Thoracic aorta (tissue), 2 donors: ENCODE results near the gene PNMA6E. TPM values are rescaled to one million over a fixed set of nuclear protein-coding genes. Genes with fewer than 3 reads are reported as not detected.

ENCODE experiments used
- ATAC-seq: fragments of 150-250 bp; one replicate; pipeline ENCODE4 v1.8.0; 2017; ENCODE audit warnings: low read depth; ENCODE audit not compliant: insufficient number of reproducible peaks, low FRiP score
- DNase-seq: peaks from one replicate; pipeline ENCODE4 v3.0.0-alpha.2; 2020; ENCODE audit warnings: low spot score
- H3K27ac ChIP-seq, 2 donors: fragments of 200-600 bp; sonication (generic); 1 replicate in 1 of 2; 2 replicates in 1 of 2; pipeline ENCODE4 v1.5.1; 2016; ENCODE audit warnings: mild to moderate bottlenecking in 2 of 2, moderate library complexity in 2 of 2
- H3K27me3 ChIP-seq: fragments of 200-600 bp; sonication (generic); replicated peaks from 2 replicates; pipeline ENCODE4 v1.6.0; 2016; ENCODE audit warnings: mild to moderate bottlenecking; ENCODE audit not compliant: insufficient read depth
- H3K36me3 ChIP-seq: fragments of 200-600 bp; sonication (generic); one replicate; pipeline ENCODE4 v1.5.1; 2016
- H3K4me1 ChIP-seq, 2 donors: fragments of 200-600 bp; sonication (generic); 1 replicate in 1 of 2; 2 replicates in 1 of 2; pipeline versions ENCODE4 v1.5.1 to v1.6.0; 2016; ENCODE audit warnings: low read depth in 2 of 2, mild to moderate bottlenecking in 1 of 2; ENCODE audit not compliant: control insufficient read depth in 1 of 2
- H3K4me3 ChIP-seq: fragments of 200-600 bp; sonication (generic); 2 replicates; pipeline ENCODE4 v1.5.1; 2016; ENCODE audit warnings: mild to moderate bottlenecking
- H3K9me3 ChIP-seq: fragments of 200-600 bp; sonication (generic); 2 replicates; pipeline ENCODE4 v1.5.1; 2016
- total RNA-seq, 2 donors: library from RNA; depleted of rRNA; stranded (reverse); fragments of >200 nt; gene quantifications; one replicate each; pipeline versions ENCODE4 v1.1.0 to v1.2.3, GENCODE V29; 2016
- TF ChIP-seq, protein P1 (sequence below): fragments of 200-600 bp; sonication (generic); IDR thresholded peaks from one replicate; pipeline ENCODE4 v1.5.1; 2019; ENCODE audit warnings: antibody characterized with exemption

PNMA6E gene
- total RNA-seq, 2 donors from 2014 or later, result not detected

DNA sequence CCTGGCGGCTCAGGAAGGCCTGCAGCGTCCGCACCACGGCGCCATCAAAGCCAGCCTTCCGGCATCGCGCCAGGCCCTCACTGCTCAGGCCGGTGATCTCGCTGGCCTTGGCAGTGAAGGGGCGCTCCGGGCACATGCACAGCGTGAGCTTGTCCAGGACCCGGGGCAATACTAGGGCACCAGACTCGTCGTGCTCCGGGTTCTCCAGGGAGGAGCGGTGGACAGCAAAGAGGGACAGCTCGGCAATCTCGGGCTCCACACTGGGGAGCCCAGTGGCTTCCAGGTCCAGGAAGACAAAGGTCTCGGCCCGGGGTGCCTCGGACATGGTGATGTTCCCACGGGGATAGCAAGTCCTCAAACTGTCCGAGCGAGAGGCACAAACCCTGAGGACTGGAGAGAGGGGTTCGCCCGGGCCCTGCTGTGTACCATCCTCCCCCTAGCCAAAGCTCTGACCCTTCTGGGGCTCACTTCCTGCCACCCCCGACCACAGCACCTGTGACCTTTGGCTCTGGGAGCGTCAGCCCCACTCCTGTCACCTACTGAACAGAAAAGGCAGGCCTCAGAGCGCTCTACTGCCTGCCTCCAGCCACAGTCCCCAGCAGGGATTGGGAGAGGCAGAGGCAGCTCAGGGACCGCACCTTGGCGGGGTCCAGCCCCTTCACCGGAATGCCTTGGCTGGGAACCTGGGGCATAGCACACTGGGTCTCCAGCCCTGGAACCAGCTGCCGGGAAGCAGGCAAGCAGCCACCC lies 44.1 kb upstream of the PNMA6E start:
- DNase-seq (no peak), ATAC-seq (no peak)
- H3K27ac ChIP-seq, result no peak overlapping the region
- H3K4me1 ChIP-seq, result no peaks in the 10 kb centered on the region
- TF ChIP-seq, protein P1, sequence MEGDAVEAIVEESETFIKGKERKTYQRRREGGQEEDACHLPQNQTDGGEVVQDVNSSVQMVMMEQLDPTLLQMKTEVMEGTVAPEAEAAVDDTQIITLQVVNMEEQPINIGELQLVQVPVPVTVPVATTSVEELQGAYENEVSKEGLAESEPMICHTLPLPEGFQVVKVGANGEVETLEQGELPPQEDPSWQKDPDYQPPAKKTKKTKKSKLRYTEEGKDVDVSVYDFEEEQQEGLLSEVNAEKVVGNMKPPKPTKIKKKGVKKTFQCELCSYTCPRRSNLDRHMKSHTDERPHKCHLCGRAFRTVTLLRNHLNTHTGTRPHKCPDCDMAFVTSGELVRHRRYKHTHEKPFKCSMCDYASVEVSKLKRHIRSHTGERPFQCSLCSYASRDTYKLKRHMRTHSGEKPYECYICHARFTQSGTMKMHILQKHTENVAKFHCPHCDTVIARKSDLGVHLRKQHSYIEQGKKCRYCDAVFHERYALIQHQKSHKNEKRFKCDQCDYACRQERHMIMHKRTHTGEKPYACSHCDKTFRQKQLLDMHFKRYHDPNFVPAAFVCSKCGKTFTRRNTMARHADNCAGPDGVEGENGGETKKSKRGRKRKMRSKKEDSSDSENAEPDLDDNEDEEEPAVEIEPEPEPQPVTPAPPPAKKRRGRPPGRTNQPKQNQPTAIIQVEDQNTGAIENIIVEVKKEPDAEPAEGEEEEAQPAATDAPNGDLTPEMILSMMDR, result no peak
- no peaks in the 10 kb centered on the region for H3K9me3 ChIP-seq
- no peaks in the 10 kb centered on the region for H3K27me3 ChIP-seq
- no peak overlapping the region for H3K4me3 ChIP-seq
- H3K36me3 ChIP-seq, result no peaks in the 10 kb centered on the region

DNA sequence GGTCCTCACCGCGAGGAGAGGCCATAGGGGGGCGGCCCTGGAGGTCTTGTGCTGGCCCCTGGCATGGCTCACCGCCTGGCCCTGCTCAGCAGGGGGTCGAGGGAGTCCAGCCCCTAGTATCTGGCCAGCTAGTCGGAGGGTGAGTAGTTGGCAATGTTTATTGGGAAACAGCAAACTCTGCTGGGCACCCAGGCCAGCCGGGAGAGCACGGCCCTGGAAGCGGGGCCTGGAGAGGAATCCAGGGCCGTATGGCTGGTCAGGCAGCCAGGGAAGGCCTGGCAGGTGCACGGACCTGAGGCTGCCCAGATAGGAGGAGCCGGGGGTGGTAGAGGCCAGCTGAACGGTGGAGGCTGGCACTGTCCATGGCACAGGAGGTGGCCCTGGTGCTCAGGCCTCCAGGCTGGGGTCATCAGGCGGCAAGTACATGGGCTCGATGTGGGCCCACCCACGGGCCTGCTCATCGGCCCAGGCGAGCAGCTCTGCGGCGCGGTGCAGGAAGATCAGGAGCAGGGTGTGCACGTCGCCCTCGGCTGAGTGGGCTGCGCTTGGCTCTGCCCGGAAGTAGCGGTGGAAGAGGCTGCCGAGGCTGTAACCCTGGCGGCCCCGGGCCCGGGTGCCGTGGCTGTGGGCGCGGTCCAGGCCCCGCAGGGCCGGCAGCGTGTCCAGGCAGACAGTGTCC lies 43.3 kb upstream of the PNMA6E start:
- H3K27ac ChIP-seq, result no peak overlapping the region
- H3K36me3 ChIP-seq, result no peaks in the 10 kb centered on the region
- no peaks in the 10 kb centered on the region for H3K9me3 ChIP-seq
- DNase-seq, result no peak
- no peaks in the 10 kb centered on the region for H3K4me1 ChIP-seq
- no peak overlapping the region for H3K4me3 ChIP-seq
- H3K27me3 ChIP-seq, result no peaks in the 10 kb centered on the region
- no peak for ATAC-seq
- TF ChIP-seq, protein P1, result no peak

- H3K9me3 ChIP-seq, result no peaks in the 10 kb centered on the region
- no peaks in the 10 kb centered on the region for H3K36me3 ChIP-seq
- no peak for ATAC-seq
- no peak overlapping the region for H3K27ac ChIP-seq
- DNase-seq, result no peak
- no peaks in the 10 kb centered on the region for H3K27me3 ChIP-seq
- H3K4me1 ChIP-seq, result no peaks in the 10 kb centered on the region
- TF ChIP-seq, protein P1, result no peak
- H3K4me3 ChIP-seq, result no peak overlapping the region
Observed at GRCh38 chrX:153443476-153444332, 42.6 kb upstream of the PNMA6E start.

DNA sequence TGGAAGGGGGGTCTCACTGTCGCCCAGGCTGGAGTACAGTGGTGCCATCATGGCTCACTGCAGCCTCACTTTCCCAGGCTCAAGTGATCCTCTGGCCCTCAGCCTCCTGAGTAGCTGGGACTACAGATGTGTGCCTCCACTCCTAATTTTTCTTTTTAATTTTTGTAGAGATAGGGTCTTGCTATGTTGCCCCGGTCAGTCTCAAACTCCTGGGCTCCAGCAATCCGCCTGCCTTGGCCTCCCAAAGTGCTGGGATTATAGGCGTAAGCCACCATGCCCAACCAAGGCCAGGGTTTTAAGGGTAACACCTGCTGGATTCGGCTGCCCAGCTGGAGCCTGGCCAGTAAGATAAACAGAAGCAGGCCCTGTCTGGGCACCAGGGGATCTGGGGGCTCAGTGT lies 41.3 kb upstream of the PNMA6E start:
- H3K9me3 ChIP-seq, result no peaks in the 10 kb centered on the region
- H3K4me3 ChIP-seq, result no peak overlapping the region
- no peak for DNase-seq
- H3K27ac ChIP-seq, result no peak overlapping the region
- H3K4me1 ChIP-seq, result no peaks in the 10 kb centered on the region
- H3K36me3 ChIP-seq, result no peaks in the 10 kb centered on the region
- no peak for ATAC-seq
- no peaks in the 10 kb centered on the region for H3K27me3 ChIP-seq
- TF ChIP-seq, protein P1, result no peak

GRCh38 chrX:153441981-153442380 lies 40.8 kb upstream of the PNMA6E start:
- Histone ChIP-seq H3K4me1 (no peaks in the 10 kb centered on the region), H3K9me3 (no peaks in the 10 kb centered on the region), H3K36me3 (no peaks in the 10 kb centered on the region), H3K27ac (no peak overlapping the region), H3K27me3 (no peaks in the 10 kb centered on the region), H3K4me3 (no peak overlapping the region)
- DNase-seq (no peak), ATAC-seq (no peak)
- TF ChIP-seq, protein P1, result no peak
